ENCODE data around the gene EVX2. TPM values are rescaled to one million over a fixed set of nuclear protein-coding genes. Genes with fewer than 3 reads are reported as not detected.

Gene EVX2
- total RNA-seq, 4 donors from 2014 or later = not detected

DNA sequence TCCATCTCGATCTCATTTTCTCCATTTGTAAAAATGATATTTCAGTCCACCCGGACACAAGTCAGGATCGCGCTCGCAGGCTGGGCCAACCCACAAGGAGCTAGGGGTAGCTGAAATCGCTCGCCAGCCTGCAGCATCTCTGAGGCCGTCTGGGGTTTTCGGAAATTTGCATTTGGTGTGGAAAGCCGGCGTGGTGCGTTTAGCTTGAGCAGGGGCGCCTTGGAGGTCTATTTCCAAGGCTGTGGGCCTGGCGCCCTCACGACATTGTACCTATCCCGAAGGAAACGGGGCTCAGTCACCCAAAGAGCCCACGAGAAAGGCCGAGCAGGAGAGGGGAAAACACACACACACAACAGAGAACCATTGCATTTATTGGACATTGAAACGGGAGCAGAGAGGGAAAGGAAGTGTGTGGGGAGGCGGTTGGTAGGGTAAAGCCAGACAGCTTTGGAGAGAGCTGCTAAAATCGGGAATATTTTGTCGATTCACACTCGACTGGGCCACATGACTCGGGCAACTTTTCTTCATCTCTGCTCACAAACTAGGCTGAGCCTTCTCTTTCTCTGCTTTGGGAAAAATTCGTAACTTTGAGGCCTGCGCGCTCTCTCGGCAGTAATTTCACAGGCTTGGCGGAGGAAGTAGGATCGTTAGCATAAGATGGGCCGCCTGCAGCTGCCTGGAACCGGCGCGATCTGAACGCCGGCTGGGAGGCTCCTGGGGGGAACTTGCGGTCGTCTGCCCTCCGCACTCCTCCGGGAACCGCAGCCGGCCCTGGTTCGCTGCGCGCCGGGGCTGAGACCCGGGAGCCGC, 44.6 kb upstream of the EVX2 start:
- H3K27ac ChIP-seq = peak overlapping the region in 1 of 3 donors; percentile 36
- peaks cover 70% of the 10 kb centered on the region for H3K27me3 ChIP-seq
- no peaks in the 10 kb centered on the region for H3K9me3 ChIP-seq
- H3K4me1 ChIP-seq = peaks cover 5 to 15% of the 10 kb centered on the region in 2 donors
- WGBS, 2 donors = 16 to 22% methylated on average over 41 to 49 of the region's 49 CpGs
- H3K4me3 ChIP-seq (replicated peaks in 1 of 3) = no peak overlapping the region
- no peak for DNase-seq
- intact Hi-C loops (cut with DNase I) = loop anchor here (5.0 to 10.0 kb wide), 3 partner anchors 429 to 1016 kb away; no protein-coding TSS in a partner anchor
- no peak for TF ChIP-seq POLR2A (IDR thresholded peaks at IDR 0.05)
- TF ChIP-seq, protein P1, sequence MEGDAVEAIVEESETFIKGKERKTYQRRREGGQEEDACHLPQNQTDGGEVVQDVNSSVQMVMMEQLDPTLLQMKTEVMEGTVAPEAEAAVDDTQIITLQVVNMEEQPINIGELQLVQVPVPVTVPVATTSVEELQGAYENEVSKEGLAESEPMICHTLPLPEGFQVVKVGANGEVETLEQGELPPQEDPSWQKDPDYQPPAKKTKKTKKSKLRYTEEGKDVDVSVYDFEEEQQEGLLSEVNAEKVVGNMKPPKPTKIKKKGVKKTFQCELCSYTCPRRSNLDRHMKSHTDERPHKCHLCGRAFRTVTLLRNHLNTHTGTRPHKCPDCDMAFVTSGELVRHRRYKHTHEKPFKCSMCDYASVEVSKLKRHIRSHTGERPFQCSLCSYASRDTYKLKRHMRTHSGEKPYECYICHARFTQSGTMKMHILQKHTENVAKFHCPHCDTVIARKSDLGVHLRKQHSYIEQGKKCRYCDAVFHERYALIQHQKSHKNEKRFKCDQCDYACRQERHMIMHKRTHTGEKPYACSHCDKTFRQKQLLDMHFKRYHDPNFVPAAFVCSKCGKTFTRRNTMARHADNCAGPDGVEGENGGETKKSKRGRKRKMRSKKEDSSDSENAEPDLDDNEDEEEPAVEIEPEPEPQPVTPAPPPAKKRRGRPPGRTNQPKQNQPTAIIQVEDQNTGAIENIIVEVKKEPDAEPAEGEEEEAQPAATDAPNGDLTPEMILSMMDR (IDR thresholded peaks at IDR 0.05) = no peak
- H3K36me3 ChIP-seq = no peaks in the 10 kb centered on the region

DNA sequence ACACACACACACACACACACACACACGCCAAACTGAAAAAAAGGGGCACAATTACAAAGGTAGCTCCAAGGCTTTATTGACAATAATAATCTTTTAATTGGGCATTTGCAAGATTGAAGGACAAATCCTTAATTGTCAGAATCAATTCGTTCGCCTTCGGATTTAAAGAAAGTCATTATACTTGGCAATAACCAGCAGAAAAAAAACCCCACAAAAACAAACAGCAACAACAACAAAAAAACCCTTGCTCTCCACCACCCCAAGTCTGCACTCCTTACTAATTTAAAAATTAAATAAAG, 44.0 kb upstream of the EVX2 start:
- H3K9me3 ChIP-seq = no peaks in the 10 kb centered on the region
- no peak overlapping the region for H3K27ac ChIP-seq
- H3K4me3 ChIP-seq (replicated peaks in 1 of 3) = no peak overlapping the region
- WGBS, 2 donors = 19 to 26% methylated on average over 4 of the region's 4 CpGs
- intact Hi-C loops (cut with DNase I) = loop anchor here (5.0 to 10.0 kb wide), 3 partner anchors 430 to 1017 kb away; no protein-coding TSS in a partner anchor
- H3K36me3 ChIP-seq = no peaks in the 10 kb centered on the region
- peaks cover 70% of the 10 kb centered on the region for H3K27me3 ChIP-seq
- TF ChIP-seq, protein P1 (IDR thresholded peaks at IDR 0.05) = no peak
- TF ChIP-seq POLR2A (IDR thresholded peaks at IDR 0.05) = no peak
- peaks cover 5 to 22% of the 10 kb centered on the region in 2 donors for H3K4me1 ChIP-seq
- DNase-seq = no peak

DNA sequence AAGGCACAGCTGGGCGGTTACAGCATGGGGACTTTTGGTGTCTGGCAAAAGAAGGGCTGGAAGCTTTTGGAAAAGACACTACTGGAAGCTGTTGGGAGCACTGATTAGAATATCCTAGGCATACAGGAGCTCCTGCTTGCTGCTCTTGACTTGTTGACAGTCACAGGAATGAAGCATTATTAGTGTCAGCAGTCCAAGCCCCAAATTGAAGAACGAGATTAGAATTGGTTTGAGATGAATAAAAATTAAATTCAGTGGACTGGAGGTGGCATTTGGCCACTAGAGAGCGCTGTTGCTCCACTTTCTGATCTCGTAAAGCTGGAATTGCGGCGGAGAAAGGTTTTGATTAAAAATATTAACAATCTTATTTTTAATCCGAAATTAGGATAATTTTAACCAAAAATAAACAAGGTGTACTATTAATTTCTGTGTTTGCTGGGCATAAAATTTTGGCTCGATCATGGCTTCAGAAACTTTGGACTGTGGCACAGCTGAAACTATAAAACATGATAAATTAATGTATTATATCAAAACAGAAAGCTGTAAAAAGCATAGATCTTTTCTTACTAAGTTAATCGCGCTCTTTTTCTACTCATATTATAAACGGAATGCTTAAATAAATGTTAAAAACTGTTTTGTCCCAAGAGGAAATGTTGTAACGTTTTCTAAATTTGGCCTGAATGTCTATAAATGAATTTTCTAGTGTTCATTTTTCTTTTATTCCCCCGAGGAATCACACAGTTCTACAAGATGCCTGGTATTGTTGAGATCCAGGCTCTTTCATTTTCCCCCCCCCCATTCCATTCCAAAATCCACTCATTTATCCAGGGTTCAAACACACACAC, 43.4 kb upstream of the EVX2 start:
- TF ChIP-seq, protein P1 (IDR thresholded peaks at IDR 0.05) = peak; percentile 72 to 88 (median 80)
- TF ChIP-seq POLR2A (IDR thresholded peaks at IDR 0.05) = no peak
- H3K4me1 ChIP-seq = peaks cover 5 to 28% of the 10 kb centered on the region in 2 donors
- peaks cover 70% of the 10 kb centered on the region for H3K27me3 ChIP-seq
- intact Hi-C loops (cut with DNase I) = loop anchor here (5.0 to 10.0 kb wide), 3 partner anchors 430 to 1018 kb away; no protein-coding TSS in a partner anchor
- no peaks in the 10 kb centered on the region for H3K9me3 ChIP-seq
- 3 to 6% methylated on average over 13 of the region's 13 CpGs for WGBS, 2 donors
- no peak overlapping the region for H3K27ac ChIP-seq
- H3K4me3 ChIP-seq (replicated peaks in 1 of 3) = no peak overlapping the region
- no peaks in the 10 kb centered on the region for H3K36me3 ChIP-seq
- DNase-seq = peak; percentile 68 to 73

DNA sequence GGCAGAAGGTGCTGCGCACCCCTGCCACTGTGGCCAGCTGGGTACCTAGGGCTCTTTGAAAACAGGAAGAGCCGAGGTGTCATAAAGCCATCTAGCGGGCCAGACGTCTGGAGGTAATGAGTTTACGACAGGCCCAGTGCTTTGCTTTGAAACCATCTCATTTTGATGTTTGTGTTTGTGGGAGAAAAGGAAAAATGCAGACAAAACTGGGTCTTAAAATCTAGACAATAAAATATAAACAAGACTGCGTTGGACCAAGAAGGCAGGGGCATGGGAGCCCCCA, 42.0 kb upstream of the EVX2 start:
- Histone ChIP-seq H3K9me3 (no peaks in the 10 kb centered on the region), H3K27me3 (peaks cover 75% of the 10 kb centered on the region), H3K36me3 (no peaks in the 10 kb centered on the region), H3K27ac (no peak overlapping the region), H3K4me1 (peaks cover 5 to 30% of the 10 kb centered on the region in 2 donors), H3K4me3 (replicated peaks in 1 of 3) (no peak overlapping the region)
- no peak for DNase-seq
- intact Hi-C loops (cut with DNase I) = loop anchor here (5.0 to 10.0 kb wide), 3 partner anchors 432 to 1019 kb away; no protein-coding TSS in a partner anchor
- TF ChIP-seq POLR2A (IDR thresholded peaks at IDR 0.05) = no peak
- TF ChIP-seq, protein P1 (IDR thresholded peaks at IDR 0.05) = no peak
- 24 to 37% methylated on average over 6 of the region's 6 CpGs for WGBS, 2 donors

Data from thyroid gland (tissue), 4 donors.